ENCODE results near the gene CCNJL.

Gene CCNJL

GRCh38 chr5:160293901-160294561, 18.3 kb downstream of the CCNJL start:
- TF ChIP-seq MYC (IDR thresholded peaks at IDR 0.05; ENCODE audit: low read depth, low read length) (no peak), CTCF (IDR thresholded peaks at IDR 0.05; ENCODE audit: low read depth, low read length) (no peak), MAX (IDR thresholded peaks at IDR 0.05; ENCODE audit: low read depth, low read length) (no peak), POLR2A (IDR thresholded peaks at IDR 0.05; ENCODE audit: extremely low read depth, insufficient read length) (no peak)
- H3K4me3 ChIP-seq (ENCODE audit: low read depth, low read length) = peak overlapping the region; percentile 51
- DNase-seq (ENCODE audit: low read depth) = peak; percentile 97

- peak overlapping the region; percentile 51 for H3K4me3 ChIP-seq (ENCODE audit: low read depth, low read length)
- TF ChIP-seq CTCF (IDR thresholded peaks at IDR 0.05; ENCODE audit: low read depth, low read length) (no peak), MAX (IDR thresholded peaks at IDR 0.05; ENCODE audit: low read depth, low read length) (no peak), POLR2A (IDR thresholded peaks at IDR 0.05; ENCODE audit: extremely low read depth, insufficient read length) (no peak), MYC (IDR thresholded peaks at IDR 0.05; ENCODE audit: low read depth, low read length) (no peak)
- no peak for DNase-seq (ENCODE audit: low read depth)
Measured at GRCh38 chr5:160293386-160293785, 19.0 kb downstream of the CCNJL start.

GRCh38 chr5:160291467-160291866, 20.9 kb downstream of the CCNJL start:
- no peak for TF ChIP-seq MYC (IDR thresholded peaks at IDR 0.05; ENCODE audit: low read depth, low read length)
- no peak for TF ChIP-seq CTCF (IDR thresholded peaks at IDR 0.05; ENCODE audit: low read depth, low read length)
- no peak for TF ChIP-seq MAX (IDR thresholded peaks at IDR 0.05; ENCODE audit: low read depth, low read length)
- no peak for TF ChIP-seq POLR2A (IDR thresholded peaks at IDR 0.05; ENCODE audit: extremely low read depth, insufficient read length)
- DNase-seq (ENCODE audit: low read depth) = no peak

GRCh38 chr5:160290751-160291150, 21.6 kb downstream of the CCNJL start:
- H3K4me3 ChIP-seq (ENCODE audit: low read depth, low read length) = no peak overlapping the region
- DNase-seq (ENCODE audit: low read depth) = peak; percentile 71
- no peak for TF ChIP-seq CTCF (IDR thresholded peaks at IDR 0.05; ENCODE audit: low read depth, low read length)
- no peak for TF ChIP-seq MAX (IDR thresholded peaks at IDR 0.05; ENCODE audit: low read depth, low read length)
- no peak for TF ChIP-seq POLR2A (IDR thresholded peaks at IDR 0.05; ENCODE audit: extremely low read depth, insufficient read length)

More at GRCh38 chr5:160291467-160291866, 20.9 kb downstream of the CCNJL start:
- H3K4me3 ChIP-seq (ENCODE audit: low read depth, low read length) = no peak overlapping the region

GRCh38 chr5:160289721-160290120, 22.6 kb downstream of the CCNJL start:
- TF ChIP-seq MAX (IDR thresholded peaks at IDR 0.05; ENCODE audit: low read depth, low read length) = peak; percentile 51
- TF ChIP-seq POLR2A (IDR thresholded peaks at IDR 0.05; ENCODE audit: extremely low read depth, insufficient read length) = no peak
- no peak overlapping the region for H3K4me3 ChIP-seq (ENCODE audit: low read depth, low read length)
- DNase-seq (ENCODE audit: low read depth) = peak; percentile 65

- no peak overlapping the region for H3K4me3 ChIP-seq (ENCODE audit: low read depth, low read length)
- DNase-seq (ENCODE audit: low read depth) = peak; percentile 45
- TF ChIP-seq POLR2A (IDR thresholded peaks at IDR 0.05; ENCODE audit: extremely low read depth, insufficient read length) = no peak
- no peak for TF ChIP-seq CTCF (IDR thresholded peaks at IDR 0.05; ENCODE audit: low read depth, low read length)
- no peak for TF ChIP-seq MAX (IDR thresholded peaks at IDR 0.05; ENCODE audit: low read depth, low read length)
- TF ChIP-seq MYC (IDR thresholded peaks at IDR 0.05; ENCODE audit: low read depth, low read length) = no peak
Measured at GRCh38 chr5:160289356-160289651, 23.1 kb downstream of the CCNJL start.

Measured in NB4 (cell line).